Adrenal gland (tissue), 12 donors: Measurements from ENCODE around the gene RAB9A. TPM values are rescaled to one million over a fixed set of nuclear protein-coding genes. Genes with fewer than 3 reads are reported as not detected.

ENCODE experiments used
- DNase-seq, 7 donors: peaks; one replicate each; pipeline ENCODE4 v3.0.0-alpha.2; 2019 to 2020
- H3K27ac ChIP-seq, 5 donors: fragments of 200-600 bp; sonication (generic) in 4 of 5; 1 replicate in 3 of 5; 2 replicates in 2 of 5; pipeline versions ENCODE4 v1.5.1 to v1.8.0; 2016 to 2020; ENCODE audit warnings: mild to moderate bottlenecking in 1 of 5
- H3K27me3 ChIP-seq: fragments of 200-600 bp; 2 replicates; pipeline ENCODE4 v1.8.0; 2021
- H3K36me3 ChIP-seq, 2 donors: fragments of 200-600 bp; replicated peaks in 1 of 2; 1 replicate in 1 of 2; 2 replicates in 1 of 2; pipeline versions ENCODE4 v1.5.1 to v1.8.0; 2018 to 2022
- H3K4me1 ChIP-seq, 2 donors: fragments of 200-600 bp; replicated peaks in 1 of 2; 1 replicate in 1 of 2; 2 replicates in 1 of 2; pipeline versions ENCODE4 v1.5.1 to v1.8.0; 2018 to 2021
- H3K4me3 ChIP-seq, 4 donors: fragments of 200-600 bp; sonication (generic) in 3 of 4; one replicate each; pipeline ENCODE4 v1.5.1; 2016 to 2018
- H3K9me3 ChIP-seq, 3 donors: fragments of 200-600 bp; sonication (generic) in 1 of 3; replicated peaks in 1 of 3; 1 replicate in 2 of 3; 2 replicates in 1 of 3; pipeline versions ENCODE4 v1.5.1 to v1.8.0; 2016 to 2021
- CTCF ChIP-seq, 6 experiments: fragments of 450-650 bp in 4 of 6; fragments of 200-600 bp in 2 of 6; sonication (generic) in 1 of 6; IDR thresholded peaks; 1 replicate in 5 of 6; 2 replicates in 1 of 6; pipeline versions ENCODE4 v1.5.1 to v1.8.0; 2016 to 2021; ENCODE audit warnings: antibody characterized with exemption in 6 of 6, mild to moderate bottlenecking in 2 of 6, moderate library complexity in 1 of 6
- POLR2A ChIP-seq, 2 donors: fragments of 450-650 bp; IDR thresholded peaks; one replicate each; pipeline ENCODE4 v1.6.1; 2017; ENCODE audit warnings: antibody characterized with exemption in 2 of 2, mild to moderate bottlenecking in 2 of 2, moderate library complexity in 1 of 2
- WGBS, 4 donors: extraction: QIAGEN DNeasy Blood & Tissue Kit in 2 of 4; methylation state at CpG; one replicate each; pipeline versions ENCODE4 v1.1.5 to v1.1.7; 2013 to 2017; 5-methylcytosine and 5-hydroxymethylcytosine counted together
- intact Hi-C, 2 donors: fragments of 100-400 bp; cut with DNase I; formaldehyde crosslinking; loops; one replicate each; pipeline versions ENCODE4 v1.14.1 to v1.15.0; 2022 to 2023
- polyA plus RNA-seq, 3 donors: library from polyadenylated mRNA; stranded (reverse); fragments of 200-250 nt in 2 of 3; fragments of 350-450 nt in 1 of 3; fragmentation: Illumina TruSeq in 1 of 3; extraction: RNeasy Lipid Tissue Mini Kit (QIAGEN cat#74804) in 1 of 3; gene quantifications; one replicate each; pipeline ENCODE4 v1.2.3, GENCODE V29; 2013 to 2014
- total RNA-seq, 9 donors: library from RNA; depleted of rRNA in 4 of 9; stranded (reverse); fragments of >200 nt in 4 of 9; fragments of 120-200 nt in 1 of 9; fragmentation: NEBNext Ultra II Directional in 1 of 9; extraction: Animal tissue kit (Norgen Biotek cat#: 25700) in 1 of 9; gene quantifications; one replicate each; pipeline versions ENCODE4 v1.1.0 to v1.2.4, GENCODE V29; 2013 to 2023
- donor health status: healthy with polysubstance abuse.
- donor health status: Bipolar disorder and iron deficiency.
- donor health status: DM: yes; HTN: yes; CAD: no.
- donor health status: DM: no; HTN: no; CAD: no.
- donor health status: DM: no; HTN: no; CAD: no.
- donor health status: DM: yes; HTN: yes; CAD: no.

Gene RAB9A
- total and polyA plus RNA-seq, 12 donors: 23.8 to 153 (median 66.9) TPM

GRCh38 chrX:13695601-13696115 lies 6.7 kb downstream of the RAB9A start:
- WGBS, 4 donors: 81 to 87% (median 83%) methylated on average over 4 of the region's 4 CpGs

GRCh38 chrX:13697455-13697854 lies 8.5 kb downstream of the RAB9A start:
- no peak overlapping the region for H3K27ac ChIP-seq
- TF ChIP-seq CTCF (IDR thresholded peaks at IDR 0.05) (no peak), POLR2A (IDR thresholded peaks at IDR 0.05) (no peak)
- peaks cover 11 to 56% of the 10 kb centered on the region in 2 donors for H3K4me1 ChIP-seq
- no peak for DNase-seq
- intact Hi-C loops: no loop called here
- 84 to 92% (median 91%) methylated on average over 2 of the region's 2 CpGs for WGBS, 4 donors
- no peaks in the 10 kb centered on the region for H3K27me3 ChIP-seq
- H3K9me3 ChIP-seq: no peaks in the 10 kb centered on the region
- H3K36me3 ChIP-seq: no peaks in the 10 kb centered on the region
- no peak overlapping the region for H3K4me3 ChIP-seq

More at GRCh38 chrX:13695601-13696115, 6.7 kb downstream of the RAB9A start:
- H3K4me3 ChIP-seq: no peak overlapping the region
- H3K4me1 ChIP-seq: peaks cover 18 to 74% of the 10 kb centered on the region in 2 donors
- H3K36me3 ChIP-seq: no peaks in the 10 kb centered on the region
- no peak for DNase-seq
- TF ChIP-seq POLR2A (IDR thresholded peaks at IDR 0.05) (no peak), CTCF (IDR thresholded peaks at IDR 0.05) (no peak)
- H3K9me3 ChIP-seq: no peaks in the 10 kb centered on the region
- intact Hi-C loops: no loop called here
- H3K27ac ChIP-seq: no peak overlapping the region
- H3K27me3 ChIP-seq: no peaks in the 10 kb centered on the region

DNA sequence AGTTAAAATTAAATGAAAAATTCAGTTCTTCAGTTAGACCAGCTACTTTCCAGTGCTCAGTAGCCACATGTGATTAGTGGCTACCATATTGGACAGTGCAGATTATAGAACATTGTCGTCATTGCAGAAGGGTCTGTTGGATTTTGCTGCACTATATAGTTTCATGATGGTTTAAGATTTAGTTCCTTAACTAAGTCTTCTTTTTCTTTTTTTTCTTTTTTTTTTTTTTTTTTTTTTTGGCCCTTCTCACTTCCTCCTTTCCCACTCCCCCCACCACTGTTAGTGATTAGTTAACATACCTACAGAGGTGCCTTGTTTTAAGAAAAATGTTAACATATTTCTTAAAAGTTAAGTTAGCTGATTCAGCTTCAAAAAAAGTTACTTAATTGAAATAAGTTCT lies 9.0 kb downstream of the RAB9A start:
- H3K36me3 ChIP-seq: no peaks in the 10 kb centered on the region
- TF ChIP-seq CTCF (IDR thresholded peaks at IDR 0.05): no peak
- TF ChIP-seq POLR2A (IDR thresholded peaks at IDR 0.05): no peak
- no peaks in the 10 kb centered on the region for H3K27me3 ChIP-seq
- H3K27ac ChIP-seq: no peak overlapping the region
- no peak for DNase-seq
- WGBS, 4 donors: 68 to 89% (median 87%) methylated on average over 1 of the region's 1 CpG
- no peak overlapping the region for H3K4me3 ChIP-seq
- intact Hi-C loops: no loop called here
- H3K4me1 ChIP-seq: peaks cover 11 to 53% of the 10 kb centered on the region in 2 donors
- H3K9me3 ChIP-seq: no peaks in the 10 kb centered on the region

DNA sequence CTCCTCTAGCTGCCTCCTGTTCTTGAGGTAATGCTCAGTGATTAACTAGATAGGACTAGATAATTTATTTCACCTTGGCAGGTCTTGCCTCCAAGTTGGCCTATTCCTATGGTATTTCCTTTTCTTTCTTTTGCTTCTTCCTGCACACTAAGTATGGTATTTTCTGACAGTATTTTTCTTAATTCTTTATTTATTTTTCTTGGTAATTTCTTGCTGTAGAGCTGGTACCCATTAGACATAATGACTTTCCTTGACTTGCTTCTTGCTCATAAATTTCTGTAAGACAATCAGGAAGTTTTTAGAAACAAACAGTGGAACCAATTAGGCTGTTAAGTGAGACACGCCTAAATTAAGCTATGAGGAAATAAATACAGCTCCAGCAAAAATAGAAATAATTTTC lies 9.5 kb downstream of the RAB9A start:
- WGBS, 4 donors: 43 to 82% (median 67%) methylated on average over 1 of the region's 1 CpG
- TF ChIP-seq CTCF (IDR thresholded peaks at IDR 0.05) (no peak), POLR2A (IDR thresholded peaks at IDR 0.05) (no peak)
- intact Hi-C loops: no loop called here
- H3K4me3 ChIP-seq: no peak overlapping the region
- DNase-seq: no peak
- no peak overlapping the region for H3K27ac ChIP-seq
- H3K27me3 ChIP-seq: no peaks in the 10 kb centered on the region
- no peaks in the 10 kb centered on the region for H3K36me3 ChIP-seq
- no peaks in the 10 kb centered on the region for H3K9me3 ChIP-seq
- H3K4me1 ChIP-seq: peaks cover 16 to 53% of the 10 kb centered on the region in 2 donors
